HUDEP-2 (cell line): ENCODE data around the gene RBPJL.

Experiments used
- DNase-seq, 76 experiments: peaks; one replicate each; lab custom pipeline; 2025; ENCODE audit not compliant: unreplicated experiment in 76 of 76; lab: John Stamatoyannopoulos, UW

The RBPJL gene, protein sequence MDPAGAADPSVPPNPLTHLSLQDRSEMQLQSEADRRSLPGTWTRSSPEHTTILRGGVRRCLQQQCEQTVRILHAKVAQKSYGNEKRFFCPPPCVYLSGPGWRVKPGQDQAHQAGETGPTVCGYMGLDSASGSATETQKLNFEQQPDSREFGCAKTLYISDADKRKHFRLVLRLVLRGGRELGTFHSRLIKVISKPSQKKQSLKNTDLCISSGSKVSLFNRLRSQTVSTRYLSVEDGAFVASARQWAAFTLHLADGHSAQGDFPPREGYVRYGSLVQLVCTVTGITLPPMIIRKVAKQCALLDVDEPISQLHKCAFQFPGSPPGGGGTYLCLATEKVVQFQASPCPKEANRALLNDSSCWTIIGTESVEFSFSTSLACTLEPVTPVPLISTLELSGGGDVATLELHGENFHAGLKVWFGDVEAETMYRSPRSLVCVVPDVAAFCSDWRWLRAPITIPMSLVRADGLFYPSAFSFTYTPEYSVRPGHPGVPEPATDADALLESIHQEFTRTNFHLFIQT

DNA sequence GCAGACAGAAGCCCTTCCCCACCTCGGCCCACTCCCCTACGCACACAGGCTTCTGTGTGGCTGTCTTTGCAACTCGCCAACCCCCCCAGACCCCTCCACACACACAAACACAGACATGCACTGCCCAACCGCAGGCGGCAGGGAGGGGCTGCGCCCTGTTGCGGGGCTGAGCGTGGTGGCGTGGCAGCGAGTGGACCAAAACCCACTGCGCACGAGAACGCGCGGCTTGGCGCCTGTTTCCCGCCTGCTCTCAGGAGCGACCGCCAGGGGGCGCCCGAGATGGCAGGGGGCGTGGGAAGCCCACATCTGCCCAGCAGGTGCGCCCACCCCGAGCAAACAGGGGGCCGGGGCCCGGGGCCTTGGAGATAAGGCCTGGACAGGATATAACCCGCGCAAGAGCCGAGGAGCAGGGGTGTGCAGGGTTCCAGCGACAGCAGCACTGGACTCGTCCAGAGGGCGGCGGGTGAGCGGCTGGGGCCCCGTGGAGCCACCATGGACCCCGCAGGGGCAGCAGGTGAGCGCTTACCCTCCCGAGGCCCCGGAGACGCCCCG is at the start of gene RBPJL:
RBPJL (plus strand) TSS at position 410 of the 552 bp plus-strand sequence; CDS start at position 493, 83 bp downstream.
- peak in 16 of 76 experiments; percentile 3 to 46 (median 13) for DNase-seq

DNA sequence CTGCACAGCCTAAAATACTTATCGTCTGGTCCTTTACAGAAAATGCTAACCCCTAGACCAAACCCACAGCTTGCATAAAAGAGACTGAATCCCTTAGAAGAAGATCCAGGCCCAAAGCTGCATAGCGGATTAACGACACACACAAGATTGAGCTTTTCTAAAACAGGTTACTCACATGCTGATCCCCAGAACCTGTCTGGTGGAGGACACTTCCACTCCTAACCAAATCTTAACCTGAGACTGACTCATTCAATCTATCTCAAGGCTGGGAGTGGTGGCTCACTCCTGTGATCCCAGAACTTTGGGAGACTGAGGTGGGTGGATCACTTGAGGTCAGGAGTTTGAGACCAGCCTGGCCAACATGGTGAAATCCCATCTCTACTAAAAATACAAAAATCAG is 49.5 kb upstream of the RBPJL start:
- no peak for DNase-seq

DNA sequence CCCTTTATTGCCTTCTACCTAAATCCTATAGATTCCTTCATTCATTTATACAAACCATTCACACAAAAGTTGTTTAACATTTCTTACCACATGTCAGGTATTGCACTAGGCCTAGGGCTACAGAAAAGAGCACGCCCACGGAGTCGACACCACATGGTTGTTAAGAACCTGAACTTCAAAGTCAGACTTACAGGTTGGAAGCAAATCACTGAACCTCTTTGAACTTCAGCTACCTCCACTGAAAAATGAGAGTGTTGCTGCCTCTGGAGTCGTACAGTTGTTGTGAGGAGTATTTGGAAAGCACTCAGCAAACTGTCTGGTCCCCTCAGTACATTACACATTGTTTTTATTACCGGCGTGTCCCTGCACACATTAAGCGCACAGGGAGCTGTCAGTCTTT is 48.9 kb upstream of the RBPJL start:
- no peak for DNase-seq

DNA sequence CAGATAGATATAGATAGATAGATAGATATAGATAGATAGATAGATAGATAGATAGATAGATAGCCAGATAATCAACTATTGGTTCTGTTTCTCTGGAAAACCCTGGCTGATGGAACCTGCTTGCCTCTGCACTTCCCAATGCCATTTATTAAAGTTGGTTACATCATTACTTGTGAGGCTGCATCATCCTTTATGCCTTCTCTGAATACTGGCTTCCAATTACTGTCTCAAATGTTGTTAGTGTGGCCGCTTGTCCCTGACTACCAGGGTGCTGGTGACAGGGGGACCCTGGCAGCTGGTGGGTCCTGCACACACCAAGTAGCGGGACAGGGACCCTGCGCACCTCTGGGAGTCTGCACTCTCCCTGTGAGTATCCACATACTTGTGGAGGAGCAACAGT is 48.4 kb upstream of the RBPJL start:
- DNase-seq, result no peak

DNA sequence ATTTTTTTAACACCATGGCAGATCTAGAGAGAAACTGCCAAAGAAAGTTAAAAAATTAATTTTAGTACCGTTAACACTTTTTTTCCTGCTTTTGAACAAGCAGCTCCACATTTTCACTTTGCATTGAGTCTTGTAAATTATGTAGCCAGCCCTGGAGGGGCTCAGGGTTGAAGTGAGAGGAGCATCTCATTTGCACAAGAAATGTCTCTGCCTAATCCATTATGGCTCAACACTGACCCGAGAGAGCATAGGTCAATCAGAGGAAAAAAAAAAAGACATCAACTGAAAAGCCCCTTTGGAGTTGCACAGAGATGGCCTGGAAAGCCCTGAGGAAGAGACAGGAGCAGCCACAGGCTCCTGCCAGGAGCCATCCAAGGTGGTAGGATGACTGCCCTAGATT is 48.0 kb upstream of the RBPJL start:
- no peak for DNase-seq

DNA sequence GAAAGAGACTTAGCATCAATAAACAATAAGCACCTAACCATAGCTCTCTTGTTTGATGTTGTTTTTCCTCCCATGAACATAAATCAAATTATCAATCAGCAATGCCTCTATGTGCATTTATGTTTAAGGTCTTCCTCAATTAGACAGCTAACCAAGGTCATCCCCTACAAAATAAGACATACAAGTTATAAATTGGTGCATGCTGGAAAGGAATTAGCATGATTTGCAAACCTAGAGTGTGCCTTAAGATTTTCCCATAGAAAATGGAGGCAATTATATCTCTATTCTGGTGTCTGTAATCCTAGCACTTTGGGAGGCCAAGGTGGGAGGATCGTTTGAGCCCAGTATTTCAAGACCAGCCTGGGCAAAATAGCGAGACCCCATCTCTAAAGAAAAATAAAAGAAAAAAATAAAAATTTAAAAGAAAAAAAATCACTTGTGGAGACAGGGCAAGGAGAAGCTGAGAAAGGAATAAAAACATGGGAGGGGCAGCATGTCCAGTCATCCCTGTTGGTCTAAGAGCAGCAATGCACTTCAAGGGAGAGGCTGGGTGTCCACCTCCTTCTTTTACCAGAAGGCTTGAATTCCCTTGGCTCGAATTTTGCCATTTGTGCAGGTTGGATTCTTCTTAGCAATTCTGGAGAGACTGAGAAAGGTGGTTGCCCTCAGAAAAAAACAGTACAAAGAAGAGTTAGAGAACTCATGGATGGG is 42.9 kb upstream of the RBPJL start:
- DNase-seq, result no peak

DNA sequence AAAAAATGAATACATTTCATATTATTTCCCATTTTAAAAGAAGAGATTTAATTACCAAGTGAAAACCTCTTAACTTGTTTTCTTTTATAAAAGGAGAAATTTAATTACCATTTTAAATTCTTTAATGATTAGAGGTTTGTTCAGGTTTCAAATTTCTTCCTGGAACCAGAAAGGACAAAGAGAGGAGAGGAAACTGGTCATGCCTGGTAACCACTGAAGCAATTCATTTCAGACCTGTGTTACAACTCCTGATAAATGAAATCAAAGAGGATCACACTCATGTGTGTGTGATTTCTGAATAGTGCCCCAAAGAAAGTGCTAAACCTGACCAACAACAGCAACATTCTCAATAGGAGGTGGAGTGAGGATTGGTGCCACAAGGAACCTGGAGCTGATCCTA is 39.7 kb upstream of the RBPJL start:
- DNase-seq, result no peak

DNA sequence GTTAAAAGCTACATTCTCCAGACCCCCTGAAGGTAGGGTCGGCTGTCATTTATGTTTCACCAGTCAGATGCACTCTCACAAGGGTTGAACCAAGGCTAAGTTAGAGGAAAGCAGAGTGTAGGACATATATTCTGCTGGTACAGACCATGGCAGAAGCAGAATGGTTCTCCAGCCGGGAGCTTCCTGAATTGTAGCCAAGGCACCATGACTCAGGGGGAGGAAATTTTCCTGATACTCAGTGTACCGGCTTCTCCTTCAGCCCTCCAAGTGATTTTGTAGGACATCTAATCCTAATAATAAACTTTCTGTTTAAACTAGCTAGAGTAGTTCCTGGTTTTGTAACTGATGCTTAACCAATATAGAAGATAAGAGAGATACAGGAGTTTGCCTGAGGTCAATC is 38.1 kb upstream of the RBPJL start:
- no peak for DNase-seq

DNA sequence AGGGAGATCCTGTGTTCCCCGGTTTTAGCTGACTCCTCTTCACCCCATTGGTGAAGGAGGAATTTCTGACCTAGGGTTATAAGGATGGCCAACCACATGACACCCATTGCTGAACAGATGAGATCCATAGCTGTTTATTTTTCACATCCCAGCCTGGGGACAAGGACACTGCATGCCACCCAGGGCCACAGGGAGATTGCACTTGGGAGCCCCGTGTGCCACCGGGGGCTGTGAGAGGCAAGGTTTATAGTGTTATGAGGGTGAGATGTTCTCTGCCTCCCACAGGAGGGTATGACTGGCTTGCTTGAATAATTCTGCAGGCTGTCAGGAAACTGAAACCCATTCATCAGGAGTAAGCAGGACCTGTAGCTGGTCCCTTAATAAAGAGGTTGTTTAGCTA is 37.6 kb upstream of the RBPJL start:
- no peak for DNase-seq

DNA sequence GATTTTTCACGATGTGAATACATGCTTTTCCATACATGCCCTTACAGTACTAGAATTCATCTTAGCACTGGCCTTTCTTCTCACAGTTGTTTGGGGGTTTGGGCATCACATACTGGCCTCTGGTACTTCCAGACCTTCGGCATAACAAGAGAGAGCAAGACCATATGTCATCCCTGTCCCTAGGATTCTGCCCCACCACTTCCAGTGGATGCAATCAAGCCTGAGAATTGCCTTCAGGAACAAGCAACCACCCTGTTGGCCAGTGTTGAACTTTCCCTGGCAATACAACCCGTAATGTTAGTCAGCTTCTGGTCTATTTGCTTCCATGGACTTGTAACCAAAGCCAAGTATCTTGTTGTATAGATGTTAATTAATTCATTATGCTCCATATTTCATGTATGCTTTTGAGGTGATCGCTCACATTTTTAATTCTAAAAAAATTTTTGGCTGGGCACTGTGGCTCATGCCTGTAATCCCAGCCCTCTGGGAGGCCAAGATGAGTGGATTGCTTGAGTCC is 36.8 kb upstream of the RBPJL start:
- no peak for DNase-seq

DNA sequence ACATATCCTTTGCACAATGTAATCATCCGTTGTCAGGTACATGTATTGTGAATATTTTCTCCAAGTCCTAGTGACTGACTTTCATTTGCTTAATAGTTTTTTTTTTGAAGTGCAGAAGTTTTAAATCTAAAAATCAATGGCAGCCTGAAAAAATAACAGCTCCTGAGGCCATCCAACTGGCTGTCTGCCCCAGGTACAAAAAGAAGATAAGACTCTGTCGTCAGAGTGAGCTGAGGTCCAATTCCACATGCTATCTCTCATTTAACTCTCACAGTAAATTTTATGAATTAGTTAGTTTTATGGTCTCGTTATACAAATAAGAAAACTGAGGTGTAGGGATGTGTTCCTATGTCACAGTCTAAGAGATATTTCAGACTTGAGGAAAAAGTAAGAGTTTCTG is 31.3 kb upstream of the RBPJL start:
- no peak for DNase-seq

DNA sequence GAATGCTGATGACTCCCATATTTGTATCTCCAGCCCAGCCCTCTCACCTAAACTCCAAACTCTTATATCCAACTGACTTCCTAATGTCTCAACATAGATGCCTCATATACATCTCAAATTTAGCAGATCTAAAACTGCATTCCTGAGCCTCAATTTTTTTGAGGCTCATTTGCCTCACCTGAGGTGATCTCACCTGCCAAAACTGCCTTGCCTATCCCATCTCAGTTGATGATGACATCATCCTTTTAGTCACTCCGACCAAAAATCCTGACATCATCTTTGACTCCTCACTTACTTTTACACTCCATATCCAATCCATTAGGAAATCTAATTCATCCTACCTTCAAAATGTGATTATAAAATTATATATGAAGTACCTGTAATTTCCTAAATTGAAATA is 26.6 kb upstream of the RBPJL start:
- DNase-seq, result no peak

DNA sequence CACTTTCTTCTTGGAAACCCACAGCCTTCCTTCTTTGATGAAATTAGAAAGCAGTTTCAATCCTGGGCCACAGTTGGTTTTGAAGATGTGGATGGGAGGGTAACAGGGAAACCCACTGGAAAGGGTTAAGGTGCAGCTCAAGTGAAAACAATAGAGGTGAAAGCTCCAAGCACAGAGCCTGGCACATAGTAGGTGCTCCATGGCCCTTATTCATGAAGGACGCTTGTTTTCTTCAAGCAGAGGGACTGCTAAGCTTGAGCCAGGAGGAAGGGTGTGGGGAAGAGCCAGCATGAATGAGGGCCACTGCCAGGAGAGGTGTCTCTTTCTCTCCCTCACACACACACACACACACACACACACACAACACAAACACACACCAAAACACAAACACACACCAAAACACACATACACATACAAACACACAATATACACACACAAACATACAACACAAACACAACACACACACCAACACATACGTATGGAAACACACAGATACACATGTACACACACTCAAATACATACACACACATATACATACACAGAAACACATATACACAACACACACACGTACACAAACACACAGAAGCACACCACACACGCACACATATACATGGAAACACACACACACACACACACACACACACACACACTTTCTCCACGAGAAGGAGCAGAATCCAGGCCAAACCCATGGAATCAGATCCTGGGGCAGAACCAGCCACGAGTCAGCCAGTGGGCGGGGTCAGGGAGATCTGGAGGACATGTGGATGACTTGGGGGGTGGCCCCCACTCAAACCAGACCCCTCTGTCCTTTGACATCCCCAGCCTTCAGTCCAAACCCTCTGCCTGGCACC is 23.7 kb upstream of the RBPJL start:
- DNase-seq, result no peak

DNA sequence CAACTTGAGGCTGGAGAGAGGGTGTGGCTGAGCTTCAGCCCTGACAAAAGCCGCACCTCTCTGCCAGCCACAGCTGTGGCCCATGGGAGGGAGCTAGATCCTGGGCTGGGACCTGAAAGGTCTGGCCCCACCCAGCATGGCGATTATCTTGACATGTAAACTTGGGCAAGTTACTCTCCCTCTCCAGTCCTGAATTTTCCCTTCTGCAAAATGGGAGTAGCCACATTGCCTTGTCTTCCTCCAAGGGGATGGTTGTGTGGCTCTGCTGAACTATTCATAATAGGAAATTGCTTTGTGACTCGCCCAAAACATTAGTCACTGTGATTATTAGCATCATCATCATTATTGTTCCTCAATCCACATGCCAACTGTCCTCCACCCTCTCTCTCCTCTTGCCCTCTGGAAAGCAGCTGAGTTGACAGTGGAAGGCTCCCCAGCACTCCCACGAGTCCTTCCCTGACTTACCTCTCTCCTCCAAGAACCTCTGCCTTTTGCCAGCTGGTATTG is 23.0 kb upstream of the RBPJL start:
- DNase-seq, result peak in 23 of 76 experiments; percentile 1 to 36 (median 15)

DNA sequence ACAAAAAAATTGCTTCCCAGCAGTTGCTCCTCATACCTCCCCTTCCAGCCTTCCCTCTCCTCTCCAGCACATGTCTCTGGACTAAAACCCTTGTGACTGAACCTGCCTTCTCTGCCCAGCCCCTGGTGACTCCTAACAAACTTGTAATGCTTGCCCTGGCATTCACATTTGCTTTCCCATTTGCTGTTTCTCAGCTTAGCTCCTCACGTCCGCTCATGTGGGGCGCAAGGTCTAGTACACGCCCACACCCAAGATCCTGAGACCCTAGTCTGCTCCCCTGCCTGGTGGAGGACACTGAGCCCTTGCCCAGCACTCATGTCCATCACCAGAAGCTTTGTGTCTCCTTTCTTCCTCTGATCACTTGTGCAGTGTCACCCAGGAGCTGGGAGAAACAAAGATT is 18.3 kb upstream of the RBPJL start:
- DNase-seq, result no peak

DNA sequence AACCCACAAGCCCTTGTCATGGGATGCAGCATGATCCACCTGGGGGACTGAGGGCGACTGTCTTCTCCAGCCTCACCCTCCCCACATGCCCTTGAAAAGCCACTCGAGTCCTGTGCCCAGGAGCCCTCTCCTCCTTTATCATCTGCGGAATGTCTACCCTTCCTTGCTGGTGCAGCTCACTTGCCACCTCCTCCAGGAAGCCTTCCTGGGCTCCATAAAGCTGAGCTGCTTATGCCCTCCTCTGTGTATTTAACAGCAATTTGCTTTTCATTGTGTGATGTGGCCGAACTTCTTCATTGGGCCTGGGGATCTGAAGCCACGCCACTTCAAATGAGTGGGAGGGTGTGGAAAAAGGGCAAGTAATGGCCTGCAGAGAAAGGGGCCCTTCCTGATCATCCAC is 17.8 kb upstream of the RBPJL start:
- no peak for DNase-seq

DNA sequence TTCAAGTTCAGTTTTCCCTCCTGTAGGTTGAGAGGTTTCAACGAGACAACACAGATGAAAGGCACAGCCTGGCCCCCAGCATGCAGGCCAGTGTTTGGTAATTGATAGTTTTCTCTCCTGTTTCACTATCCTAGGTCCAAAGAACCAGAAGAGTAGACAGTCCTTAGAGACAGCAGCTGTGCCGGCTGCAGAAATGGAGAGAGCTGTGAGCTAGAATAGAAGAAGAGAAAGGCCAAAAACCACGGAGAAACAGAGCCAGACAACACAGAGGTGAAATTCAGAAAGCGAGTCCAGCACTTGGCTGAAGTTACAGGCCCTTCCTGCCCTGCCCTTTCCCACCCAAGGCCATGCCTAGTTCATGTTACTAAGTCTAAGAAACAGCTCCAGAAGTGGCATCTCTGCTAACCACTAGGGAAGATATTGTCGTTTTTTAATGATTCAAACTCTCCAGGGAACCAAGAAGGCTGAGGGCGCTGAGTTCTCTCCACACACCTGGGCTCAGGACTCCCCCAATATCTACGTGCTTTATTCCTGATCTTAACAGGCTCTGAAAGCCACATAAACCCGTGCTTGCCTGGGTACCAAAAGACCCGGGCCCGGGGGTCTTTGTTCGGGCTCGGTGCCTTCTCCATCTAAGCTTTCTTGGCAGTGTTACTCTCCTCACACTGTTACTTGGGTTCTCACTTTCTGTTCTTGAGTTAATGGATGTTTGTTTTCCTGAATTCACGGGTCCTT is 16.5 kb upstream of the RBPJL start:
- DNase-seq, result no peak

DNA sequence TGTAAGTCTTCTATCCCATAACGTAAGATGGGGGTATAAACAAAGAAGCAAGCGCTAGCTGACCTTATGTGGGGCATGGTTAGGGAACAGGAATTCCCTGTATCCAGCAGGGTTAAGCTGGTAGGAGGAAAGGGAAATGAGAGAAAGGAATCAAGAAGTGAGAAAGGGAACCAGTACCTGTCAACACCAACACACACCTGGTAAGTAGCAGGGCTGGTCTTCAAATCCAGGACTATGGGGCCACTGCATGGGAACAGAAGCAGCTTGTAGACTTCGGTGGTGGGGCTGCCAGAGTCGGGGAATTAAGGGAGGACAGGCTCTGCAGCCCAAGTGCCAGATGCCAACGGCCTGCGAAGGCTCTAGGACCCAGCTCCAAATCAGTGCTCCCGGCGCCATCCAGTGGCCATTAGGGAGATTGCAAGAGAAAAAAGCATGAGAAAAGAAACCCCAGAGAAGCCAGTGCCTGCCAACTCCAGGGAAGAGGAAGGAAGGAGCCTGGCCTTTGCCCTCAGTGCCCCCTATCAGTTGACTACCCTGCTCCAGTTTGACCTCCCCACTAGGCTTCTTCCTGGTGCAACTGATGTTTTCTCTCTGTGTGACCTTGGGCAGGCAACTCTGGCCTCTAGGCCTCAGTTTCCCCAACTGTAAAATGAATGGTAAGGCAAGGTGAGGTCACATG is 15.8 kb upstream of the RBPJL start:
- DNase-seq, result peak in 70 of 76 experiments; percentile 7 to 82 (median 58)

DNA sequence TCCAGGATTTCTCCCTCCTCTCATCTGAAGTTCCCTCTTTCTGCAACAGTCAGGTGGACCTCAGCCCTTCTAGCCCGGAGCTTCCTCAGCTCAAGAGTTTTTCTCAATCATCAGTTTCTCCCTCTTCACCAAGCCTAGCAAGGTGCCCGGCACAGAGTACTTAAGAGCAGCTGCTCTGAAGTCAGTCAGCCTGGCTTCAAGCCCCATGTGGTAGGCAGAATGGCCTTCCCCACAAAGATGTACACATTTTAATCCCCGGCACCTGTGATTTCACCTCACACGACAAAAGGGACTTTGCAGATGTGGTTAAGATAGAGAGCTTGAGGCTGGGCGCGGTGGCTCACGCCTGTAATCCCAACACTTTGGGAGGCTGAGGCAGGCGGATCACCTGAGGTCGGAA is 15.1 kb upstream of the RBPJL start:
- no peak for DNase-seq
